Tibial nerve (tissue), 3 donors: ENCODE measurements around the gene MRTFB.

Experiments
- CTCF ChIP-seq, 5 experiments: fragments of 200-600 bp in 3 of 5; fragments of 450-650 bp in 2 of 5; sonication (generic) in 3 of 5; IDR thresholded peaks; one replicate each; pipeline ENCODE4 v1.5.1; 2016 to 2019; ENCODE audit warnings: antibody characterized with exemption in 5 of 5, mild to moderate bottlenecking in 3 of 5, moderate library complexity in 2 of 5
- POLR2A ChIP-seq, 2 donors: fragments of 450-650 bp; IDR thresholded peaks; one replicate each; pipeline ENCODE4 v1.6.1; 2017; ENCODE audit warnings: antibody characterized with exemption in 2 of 2, mild to moderate bottlenecking in 2 of 2, moderate library complexity in 2 of 2

- TF ChIP-seq CTCF (IDR thresholded peaks at IDR 0.05) (no peak), POLR2A (IDR thresholded peaks at IDR 0.05) (no peak)
Measured at GRCh38 chr16:14301169-14302030, 230.3 kb downstream of the MRTFB start.
